Measurements from ENCODE around the gene HMGN4. TPM values are rescaled to one million over a fixed set of nuclear protein-coding genes. Genes with fewer than 3 reads are reported as not detected.

HMGN4 gene
- polyA plus RNA-seq, 1 experiment, result 72.3 TPM

DNA sequence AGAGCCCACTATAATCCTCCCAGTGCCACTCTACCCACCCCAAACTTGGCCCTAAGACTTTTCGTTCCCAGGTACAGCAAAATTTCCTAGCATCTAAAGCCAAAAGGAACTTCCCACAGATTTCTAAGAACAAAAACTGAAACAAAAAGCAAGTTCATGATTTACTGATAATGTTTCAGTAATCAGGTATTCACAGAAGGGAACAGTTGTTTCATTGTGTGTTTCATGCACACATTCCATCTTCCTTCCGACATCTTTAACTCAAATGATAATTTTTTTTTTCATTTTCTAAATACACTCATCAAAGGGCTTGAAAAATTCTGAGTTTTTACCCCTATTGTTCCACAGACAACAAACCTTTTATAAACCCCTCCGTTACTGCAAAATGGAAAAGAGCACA is 44.0 kb upstream of the HMGN4 start:
- ChIA-PET POLR2A (no interaction called here), CTCF (interaction anchor here (1.2 to 1.3 kb wide), 2 partner anchors 8 to 153 kb away, joined by 4 read pairs; no protein-coding TSS in a partner anchor)
- Histone ChIP-seq H3K27me3 (ENCODE audit: control insufficient read depth, insufficient read depth, low read length) (peaks cover 19% of the 10 kb centered on the region), H3K27ac (ENCODE audit: low read depth, low read length) (no peak overlapping the region), H3K9me3 (ENCODE audit: control insufficient read depth, insufficient read depth, low read length) (no peaks in the 10 kb centered on the region), H3K4me3 (ENCODE audit: low read depth, low read length) (no peak overlapping the region)
- TF ChIP-seq CTCF (IDR thresholded peaks at IDR 0.05; ENCODE audit: low read depth, low read length), result no peak
- no peak for DNase-seq (ENCODE audit: low read depth, low spot score)

DNA sequence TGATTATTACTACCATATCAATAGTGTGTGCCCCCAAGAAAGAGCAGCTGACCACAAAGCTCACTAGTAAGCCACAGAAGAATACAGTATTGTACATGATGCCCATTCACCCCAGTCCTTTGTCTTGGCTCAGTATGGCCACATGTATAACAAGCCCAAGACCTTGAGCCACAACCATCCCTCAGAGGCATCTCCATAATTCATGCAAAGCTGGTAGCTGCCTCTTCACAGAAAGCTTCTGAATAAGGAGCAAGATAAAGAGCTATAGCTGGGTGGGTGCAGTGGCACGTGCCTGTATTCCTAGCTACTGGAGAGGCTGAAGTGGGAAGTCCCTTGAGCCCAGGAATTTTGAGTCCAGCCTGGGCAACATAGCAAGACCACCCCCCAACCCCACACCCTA is 42.9 kb upstream of the HMGN4 start:
- Histone ChIP-seq H3K4me3 (ENCODE audit: low read depth, low read length) (no peak overlapping the region), H3K9me3 (ENCODE audit: control insufficient read depth, insufficient read depth, low read length) (no peaks in the 10 kb centered on the region), H3K27ac (ENCODE audit: low read depth, low read length) (no peak overlapping the region), H3K27me3 (ENCODE audit: control insufficient read depth, insufficient read depth, low read length) (peaks cover 21% of the 10 kb centered on the region)
- ChIA-PET CTCF (interaction anchor here (1.1 kb wide), 1 partner anchor 17 kb away, joined by 4 read pairs; no protein-coding TSS in a partner anchor), POLR2A (interaction anchor here (0.5 kb wide), 1 partner anchor 246 kb away, joined by 5 read pairs; no protein-coding TSS in a partner anchor)
- DNase-seq (ENCODE audit: low read depth, low spot score), result no peak
- no peak for TF ChIP-seq CTCF (IDR thresholded peaks at IDR 0.05; ENCODE audit: low read depth, low read length)

- no peak overlapping the region for H3K27ac ChIP-seq (ENCODE audit: low read depth, low read length)
- DNase-seq (ENCODE audit: low read depth, low spot score), result no peak
- ChIA-PET POLR2A (no interaction called here), CTCF (no interaction called here)
- H3K4me3 ChIP-seq (ENCODE audit: low read depth, low read length), result no peak overlapping the region
- peaks cover 4% of the 10 kb centered on the region; the same call in 1 of the 2 replicates for H3K9me3 ChIP-seq (ENCODE audit: control insufficient read depth, insufficient read depth, low read length)
- peaks cover 40% of the 10 kb centered on the region for H3K27me3 ChIP-seq (ENCODE audit: control insufficient read depth, insufficient read depth, low read length)
- TF ChIP-seq CTCF (IDR thresholded peaks at IDR 0.05; ENCODE audit: low read depth, low read length), result no peak
These were observed 40.6 kb upstream of the HMGN4 start for GRCh38 chr6:26497610-26498009.

GRCh38 chr6:26500102-26500501 is 38.1 kb upstream of the HMGN4 start, which contains the start of gene BTN1A1:
Gene BTN1A1 (plus strand): TSS chr6:26500303. CDS start chr6:26501287, 984 bp downstream.
- ChIA-PET CTCF (no interaction called here), POLR2A (no interaction called here)
- no peak for TF ChIP-seq CTCF (IDR thresholded peaks at IDR 0.05; ENCODE audit: low read depth, low read length)
- peaks cover 4% of the 10 kb centered on the region; the same call in 1 of the 2 replicates for H3K9me3 ChIP-seq (ENCODE audit: control insufficient read depth, insufficient read depth, low read length)
- no peak within 1 kb of the TSS for H3K27ac ChIP-seq (ENCODE audit: low read depth, low read length)
- DNase-seq (ENCODE audit: low read depth, low spot score), result no peak
- H3K27me3 ChIP-seq (ENCODE audit: control insufficient read depth, insufficient read depth, low read length), result peaks cover 42% of the 10 kb centered on the region
- no peak within 1 kb of the TSS for H3K4me3 ChIP-seq (ENCODE audit: low read depth, low read length)

DNA sequence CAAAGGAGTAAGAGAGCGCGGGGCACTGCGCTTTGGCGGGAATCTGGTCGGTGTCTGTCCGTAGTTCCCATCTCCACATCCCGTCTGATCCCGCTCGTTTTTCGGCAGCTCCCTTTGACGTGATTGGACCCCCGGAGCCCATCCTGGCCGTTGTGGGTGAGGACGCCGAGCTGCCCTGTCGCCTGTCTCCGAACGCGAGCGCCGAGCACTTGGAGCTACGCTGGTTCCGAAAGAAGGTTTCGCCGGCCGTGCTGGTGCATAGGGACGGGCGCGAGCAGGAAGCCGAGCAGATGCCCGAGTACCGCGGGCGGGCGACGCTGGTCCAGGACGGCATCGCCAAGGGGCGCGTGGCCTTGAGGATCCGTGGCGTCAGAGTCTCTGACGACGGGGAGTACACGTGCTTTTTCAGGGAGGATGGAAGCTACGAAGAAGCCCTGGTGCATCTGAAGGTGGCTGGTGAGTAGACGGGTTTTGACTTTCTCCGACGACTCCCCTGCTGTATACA is 36.6 kb upstream of the HMGN4 start:
- H3K27me3 ChIP-seq (ENCODE audit: control insufficient read depth, insufficient read depth, low read length), result peaks cover 42% of the 10 kb centered on the region
- POLR2A ChIA-PET, result no interaction called here
- H3K27ac ChIP-seq (ENCODE audit: low read depth, low read length), result no peak overlapping the region
- no peak for DNase-seq (ENCODE audit: low read depth, low spot score)
- H3K4me3 ChIP-seq (ENCODE audit: low read depth, low read length), result peak overlapping the region; percentile 50
- H3K9me3 ChIP-seq (ENCODE audit: control insufficient read depth, insufficient read depth, low read length), result peaks cover 4% of the 10 kb centered on the region; the same call in 1 of the 2 replicates
- CTCF ChIA-PET, result interaction anchor here (0.9 to 1.5 kb wide), 3 partner anchors 8 to 160 kb away, joined by 3 to 4 read pairs (median 4); no protein-coding TSS in a partner anchor
- TF ChIP-seq CTCF (IDR thresholded peaks at IDR 0.05; ENCODE audit: low read depth, low read length), result no peak

Data from AG04450 (cell line).